GM18861 (cell line): ENCODE measurements around the gene ZFP42.
"Not testable (repeated sequence)": the region's sequence is repeated elsewhere in the genome, so short reads cannot be mapped to it uniquely, and the experiment has no call there.

Experiments used
- ATAC-seq: cut with Tn5 transposase; IDR thresholded peaks from one replicate; pipeline ENCODE4 v1.9.1; 2021; ENCODE audit not compliant: unreplicated experiment

Gene ZFP42

GRCh38 chr4:187995322-187996207 is at the start of gene ZFP42:
Gene ZFP42 (plus strand): TSS chr4:187995771. CDS start chr4:188002808, 7,037 bp downstream.
- ATAC-seq, result no peak

- ATAC-seq, result no peak
Observed at GRCh38 chr4:187961171-187961570, 34.4 kb upstream of the ZFP42 start.

- ATAC-seq, result no peak
Observed at GRCh38 chr4:187961961-187962360, 33.6 kb upstream of the ZFP42 start.

GRCh38 chr4:187962926-187963325 is 32.6 kb upstream of the ZFP42 start:
- no peak for ATAC-seq

- no peak for ATAC-seq
Observed at GRCh38 chr4:187965726-187966125, 29.8 kb upstream of the ZFP42 start.

GRCh38 chr4:187972135-187972534 is 23.4 kb upstream of the ZFP42 start:
- ATAC-seq, result no peak

- ATAC-seq, result no peak
Observed at GRCh38 chr4:187983746-187984145, 11.8 kb upstream of the ZFP42 start.

- no peak for ATAC-seq
Observed at GRCh38 chr4:187992971-187993370, 2.6 kb upstream of the ZFP42 start.

- ATAC-seq, result no peak
Observed at GRCh38 chr4:187993827-187994226, 1.7 kb upstream of the ZFP42 start.

- no peak for ATAC-seq
Observed at GRCh38 chr4:187996502-187997177, 1.1 kb downstream of the ZFP42 start.

GRCh38 chr4:187997991-187998390 is 2.4 kb downstream of the ZFP42 start:
- not testable (repeated sequence) for ATAC-seq

GRCh38 chr4:187999406-187999932 is 3.9 kb downstream of the ZFP42 start:
- ATAC-seq, result no peak

- no peak for ATAC-seq
Observed at GRCh38 chr4:188002323-188002722, 6.8 kb downstream of the ZFP42 start.

GRCh38 chr4:188002751-188003150 is 7.2 kb downstream of the ZFP42 start:
- ATAC-seq, result no peak

GRCh38 chr4:188005561-188005960 is 10.0 kb downstream of the ZFP42 start:
- ATAC-seq, result no peak

- ATAC-seq, result no peak
Observed at GRCh38 chr4:188006285-188006848, 10.8 kb downstream of the ZFP42 start.

- no peak for ATAC-seq
Observed at GRCh38 chr4:188008377-188008776, 12.8 kb downstream of the ZFP42 start.

GRCh38 chr4:188012426-188012945 is 16.9 kb downstream of the ZFP42 start:
- no peak for ATAC-seq

GRCh38 chr4:188015025-188015940 is 19.7 kb downstream of the ZFP42 start:
- ATAC-seq, result no peak

GRCh38 chr4:188016754-188017153 is 21.2 kb downstream of the ZFP42 start:
- no peak for ATAC-seq
